WTC11 (cell line): ENCODE data around the gene TAPT1. TPM values are rescaled to one million over a fixed set of nuclear protein-coding genes. Genes with fewer than 3 reads are reported as not detected.

Experiments used
- ATAC-seq: fragments of 200-7000 bp; cut with Tn5 transposase; 2 replicates; pipeline ENCODE4 v1.10.0; 2021; ENCODE audit warnings: mild to moderate bottlenecking, moderate library complexity
- CTCF ChIA-PET: fragments of 300-600 bp; sonication (Branson Sonifier 250); formaldehyde crosslinking; loops from one replicate; lab custom pipeline; 2021; ENCODE audit warnings: antibody characterized with exemption; lab: Charles Lee
- POLR2A ChIA-PET: fragments of 350-600 bp; sonication (Branson Sonifier 250); formaldehyde crosslinking; loops from one replicate; lab custom pipeline; 2021; ENCODE audit warnings: antibody characterized with exemption; lab: Charles Lee
- DNase-seq: peaks from one replicate; pipeline ENCODE4 v3.0.0; 2021; ENCODE audit warnings: low spot score
- H3K27ac Mint-ChIP-seq: 2 replicates; pipeline ENCODE4 v1.8.0; 2021; ENCODE audit warnings: mixed read lengths
- H3K27me3 Mint-ChIP-seq: 2 replicates; pipeline ENCODE4 v1.8.0; 2021; ENCODE audit warnings: low read depth, mild to moderate bottlenecking, moderate library complexity, mixed read lengths
- H3K36me3 Mint-ChIP-seq: 2 replicates; pipeline ENCODE4 v1.8.0; 2021; ENCODE audit warnings: mixed read lengths
- H3K4me1 Mint-ChIP-seq: 2 replicates; pipeline ENCODE4 v1.8.0; 2022; ENCODE audit warnings: mixed read lengths
- H3K4me3 Mint-ChIP-seq: 2 replicates; pipeline ENCODE4 v1.8.0; 2021; ENCODE audit warnings: mild to moderate bottlenecking, moderate library complexity, mixed read lengths
- H3K9me3 Mint-ChIP-seq: 2 replicates; pipeline ENCODE4 v1.8.0; 2021; ENCODE audit warnings: mixed read lengths
- ATF1 ChIP-seq: sonication (generic); formaldehyde crosslinking; IDR thresholded peaks from 2 replicates; pipeline ENCODE4 v1.8.1; 2023; ENCODE audit warnings: mild to moderate bottlenecking, moderate library complexity, missing genetic modification reagents
- CREM ChIP-seq: sonication (generic); formaldehyde crosslinking; IDR thresholded peaks from 2 replicates; pipeline ENCODE4 v1.8.1; 2022; ENCODE audit warnings: mild to moderate bottlenecking, missing genetic modification reagents, moderate library complexity
- FOXP1 ChIP-seq: sonication (generic); formaldehyde crosslinking; IDR thresholded peaks from 2 replicates; pipeline ENCODE4 v1.8.0; 2022; ENCODE audit warnings: missing genetic modification reagents, mild to moderate bottlenecking, moderate library complexity, borderline replicate concordance
- NFYB ChIP-seq: sonication (generic); formaldehyde crosslinking; conservative IDR thresholded peaks from 2 replicates; pipeline ENCODE4 v1.8.0; 2022; ENCODE audit warnings: low read depth, missing genetic modification reagents
- RELA ChIP-seq: sonication (generic); formaldehyde crosslinking; IDR thresholded peaks from 2 replicates; pipeline ENCODE4 v1.8.1; 2022; ENCODE audit warnings: missing genetic modification reagents, mild to moderate bottlenecking, borderline replicate concordance
- SMAD4 ChIP-seq: sonication (generic); formaldehyde crosslinking; IDR thresholded peaks from 2 replicates; pipeline ENCODE4 v1.8.0; 2022; ENCODE audit warnings: mild to moderate bottlenecking, missing genetic modification reagents
- ZNF232 ChIP-seq: sonication (generic); formaldehyde crosslinking; IDR thresholded peaks from 2 replicates; pipeline ENCODE4 v1.8.0; 2022; ENCODE audit warnings: mild to moderate bottlenecking, missing genetic modification reagents
- ZNF317 ChIP-seq: sonication (generic); formaldehyde crosslinking; IDR thresholded peaks from 2 replicates; pipeline ENCODE4 v1.8.1; 2023; ENCODE audit warnings: low read depth, mild to moderate bottlenecking, moderate library complexity, missing genetic modification reagents, borderline replicate concordance
- total RNA-seq: library from RNA; stranded (reverse); gene quantifications from 3 replicates; pipeline ENCODE4 v1.2.3, GENCODE V29; 2021
- TF ChIP-seq, protein P1 (sequence below): sonication (generic); formaldehyde crosslinking; IDR thresholded peaks from 2 replicates; pipeline ENCODE4 v1.8.0; 2023; ENCODE audit warnings: missing genetic modification reagents, mild to moderate bottlenecking, borderline replicate concordance
- TF ChIP-seq, protein P2 (sequence below): sonication (generic); formaldehyde crosslinking; IDR thresholded peaks from 2 replicates; pipeline ENCODE4 v1.8.0; 2022; ENCODE audit warnings: mild to moderate bottlenecking, missing genetic modification reagents
- TF ChIP-seq, protein P3 (sequence below): sonication (generic); formaldehyde crosslinking; IDR thresholded peaks from 2 replicates; pipeline ENCODE4 v1.8.1; 2023; ENCODE audit warnings: mild to moderate bottlenecking, missing genetic modification reagents, moderate library complexity
- TF ChIP-seq, protein P4 (sequence below): fragments of 250-450 bp; sonication (Bioruptor Pico); IDR thresholded peaks from 2 replicates; pipeline ENCODE4 v1.8.0; 2021; ENCODE audit warnings: mild to moderate bottlenecking
- TF ChIP-seq, protein P5 (sequence below): fragments of 250-450 bp; sonication (Bioruptor Pico); IDR thresholded peaks from 2 replicates; pipeline ENCODE4 v1.9.0; 2021; ENCODE audit warnings: moderate library complexity, mild to moderate bottlenecking, inconsistent platforms, borderline replicate concordance
- TF ChIP-seq, protein P6 (sequence below): sonication (generic); formaldehyde crosslinking; conservative IDR thresholded peaks from 2 replicates; pipeline ENCODE4 v1.8.1; 2023; ENCODE audit warnings: mild to moderate bottlenecking, low read depth, missing genetic modification reagents, moderate library complexity

Gene TAPT1
- total RNA-seq, 1 experiment from 2014 or later: 12.4 TPM

DNA sequence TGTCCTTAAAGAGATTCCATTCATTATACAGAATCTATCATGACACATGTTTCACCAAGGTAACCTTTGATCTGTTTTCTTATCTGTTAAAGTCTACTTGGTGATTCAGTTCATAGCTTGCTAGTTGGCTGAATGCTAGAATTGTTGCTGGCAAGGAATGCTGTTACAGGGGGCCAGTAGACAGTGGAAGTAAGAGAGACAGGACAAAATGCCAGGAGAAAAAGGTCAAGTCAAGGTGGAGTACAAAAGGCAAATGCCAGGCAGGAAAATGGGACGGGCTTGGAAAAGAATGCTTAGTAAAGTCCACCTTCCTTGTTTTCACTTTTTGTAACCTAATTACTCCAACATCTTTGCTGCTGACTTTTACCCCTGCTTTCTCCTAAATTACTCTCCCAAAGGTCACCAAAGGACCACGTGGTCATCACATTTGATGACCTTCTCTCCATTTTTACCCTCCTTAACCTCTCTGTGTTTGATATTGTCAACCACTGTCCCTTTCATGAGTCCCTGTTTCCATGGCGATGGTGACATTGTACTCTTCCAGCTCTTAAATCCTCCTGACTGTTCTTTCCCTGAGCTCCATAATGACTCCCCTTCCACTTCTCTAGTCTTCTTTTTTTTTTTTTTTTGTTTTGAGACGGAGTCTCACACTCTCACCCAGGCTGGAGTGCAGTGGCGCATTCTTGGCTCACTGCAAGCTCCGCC, 24.5 kb upstream of the TAPT1 start (continued):
- TF ChIP-seq, protein P1, sequence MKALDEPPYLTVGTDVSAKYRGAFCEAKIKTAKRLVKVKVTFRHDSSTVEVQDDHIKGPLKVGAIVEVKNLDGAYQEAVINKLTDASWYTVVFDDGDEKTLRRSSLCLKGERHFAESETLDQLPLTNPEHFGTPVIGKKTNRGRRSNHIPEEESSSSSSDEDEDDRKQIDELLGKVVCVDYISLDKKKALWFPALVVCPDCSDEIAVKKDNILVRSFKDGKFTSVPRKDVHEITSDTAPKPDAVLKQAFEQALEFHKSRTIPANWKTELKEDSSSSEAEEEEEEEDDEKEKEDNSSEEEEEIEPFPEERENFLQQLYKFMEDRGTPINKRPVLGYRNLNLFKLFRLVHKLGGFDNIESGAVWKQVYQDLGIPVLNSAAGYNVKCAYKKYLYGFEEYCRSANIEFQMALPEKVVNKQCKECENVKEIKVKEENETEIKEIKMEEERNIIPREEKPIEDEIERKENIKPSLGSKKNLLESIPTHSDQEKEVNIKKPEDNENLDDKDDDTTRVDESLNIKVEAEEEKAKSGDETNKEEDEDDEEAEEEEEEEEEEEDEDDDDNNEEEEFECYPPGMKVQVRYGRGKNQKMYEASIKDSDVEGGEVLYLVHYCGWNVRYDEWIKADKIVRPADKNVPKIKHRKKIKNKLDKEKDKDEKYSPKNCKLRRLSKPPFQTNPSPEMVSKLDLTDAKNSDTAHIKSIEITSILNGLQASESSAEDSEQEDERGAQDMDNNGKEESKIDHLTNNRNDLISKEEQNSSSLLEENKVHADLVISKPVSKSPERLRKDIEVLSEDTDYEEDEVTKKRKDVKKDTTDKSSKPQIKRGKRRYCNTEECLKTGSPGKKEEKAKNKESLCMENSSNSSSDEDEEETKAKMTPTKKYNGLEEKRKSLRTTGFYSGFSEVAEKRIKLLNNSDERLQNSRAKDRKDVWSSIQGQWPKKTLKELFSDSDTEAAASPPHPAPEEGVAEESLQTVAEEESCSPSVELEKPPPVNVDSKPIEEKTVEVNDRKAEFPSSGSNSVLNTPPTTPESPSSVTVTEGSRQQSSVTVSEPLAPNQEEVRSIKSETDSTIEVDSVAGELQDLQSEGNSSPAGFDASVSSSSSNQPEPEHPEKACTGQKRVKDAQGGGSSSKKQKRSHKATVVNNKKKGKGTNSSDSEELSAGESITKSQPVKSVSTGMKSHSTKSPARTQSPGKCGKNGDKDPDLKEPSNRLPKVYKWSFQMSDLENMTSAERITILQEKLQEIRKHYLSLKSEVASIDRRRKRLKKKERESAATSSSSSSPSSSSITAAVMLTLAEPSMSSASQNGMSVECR (CRISPR knock-in tag): no peak
- TF ChIP-seq, protein P2, sequence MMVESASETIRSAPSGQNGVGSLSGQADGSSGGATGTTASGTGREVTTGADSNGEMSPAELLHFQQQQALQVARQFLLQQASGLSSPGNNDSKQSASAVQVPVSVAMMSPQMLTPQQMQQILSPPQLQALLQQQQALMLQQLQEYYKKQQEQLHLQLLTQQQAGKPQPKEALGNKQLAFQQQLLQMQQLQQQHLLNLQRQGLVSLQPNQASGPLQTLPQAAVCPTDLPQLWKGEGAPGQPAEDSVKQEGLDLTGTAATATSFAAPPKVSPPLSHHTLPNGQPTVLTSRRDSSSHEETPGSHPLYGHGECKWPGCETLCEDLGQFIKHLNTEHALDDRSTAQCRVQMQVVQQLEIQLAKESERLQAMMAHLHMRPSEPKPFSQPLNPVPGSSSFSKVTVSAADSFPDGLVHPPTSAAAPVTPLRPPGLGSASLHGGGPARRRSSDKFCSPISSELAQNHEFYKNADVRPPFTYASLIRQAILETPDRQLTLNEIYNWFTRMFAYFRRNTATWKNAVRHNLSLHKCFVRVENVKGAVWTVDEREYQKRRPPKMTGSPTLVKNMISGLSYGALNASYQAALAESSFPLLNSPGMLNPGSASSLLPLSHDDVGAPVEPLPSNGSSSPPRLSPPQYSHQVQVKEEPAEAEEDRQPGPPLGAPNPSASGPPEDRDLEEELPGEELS (CRISPR knock-in tag): no peak

DNA sequence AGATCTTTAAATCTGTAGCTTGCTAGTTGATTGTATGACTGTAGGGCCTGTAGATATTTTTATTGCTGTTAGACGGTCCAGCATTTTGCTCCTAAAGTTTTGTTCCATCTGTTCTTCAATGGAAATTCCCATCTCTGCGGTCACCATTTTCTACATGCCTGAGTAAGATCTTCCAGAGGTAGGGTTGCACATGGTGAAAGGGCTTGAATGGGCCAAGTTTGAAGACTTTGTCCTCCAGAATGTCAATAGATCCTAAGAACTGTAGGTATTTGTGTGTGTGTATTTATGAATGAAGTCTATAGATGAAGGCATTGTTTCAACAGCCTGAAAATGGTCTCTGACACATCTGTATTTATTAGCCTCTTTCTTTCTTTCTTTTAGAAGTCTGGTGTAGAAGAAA, 22.3 kb upstream of the TAPT1 start:
- 0 out of 2 replicates have a peak, but pooled peaks cover 3% of the 10 kb centered on the region for H3K9me3 Mint-ChIP-seq
- DNase-seq: no peak
- ChIA-PET CTCF (no interaction called here), POLR2A (no interaction called here)
- H3K27ac Mint-ChIP-seq: no peak overlapping the region
- no peak overlapping the region for H3K4me3 Mint-ChIP-seq
- H3K4me1 Mint-ChIP-seq: no peaks in the 10 kb centered on the region
- no peak for ATAC-seq
- peaks cover 6% of the 10 kb centered on the region for H3K36me3 Mint-ChIP-seq
- TF ChIP-seq SMAD4 (CRISPR knock-in tag): no peak
- TF ChIP-seq NFYB: no peak
- no peak for TF ChIP-seq RELA (CRISPR knock-in tag)
- TF ChIP-seq, protein P3, sequence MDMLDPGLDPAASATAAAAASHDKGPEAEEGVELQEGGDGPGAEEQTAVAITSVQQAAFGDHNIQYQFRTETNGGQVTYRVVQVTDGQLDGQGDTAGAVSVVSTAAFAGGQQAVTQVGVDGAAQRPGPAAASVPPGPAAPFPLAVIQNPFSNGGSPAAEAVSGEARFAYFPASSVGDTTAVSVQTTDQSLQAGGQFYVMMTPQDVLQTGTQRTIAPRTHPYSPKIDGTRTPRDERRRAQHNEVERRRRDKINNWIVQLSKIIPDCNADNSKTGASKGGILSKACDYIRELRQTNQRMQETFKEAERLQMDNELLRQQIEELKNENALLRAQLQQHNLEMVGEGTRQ (CRISPR knock-in tag): no peak
- TF ChIP-seq, protein P4, sequence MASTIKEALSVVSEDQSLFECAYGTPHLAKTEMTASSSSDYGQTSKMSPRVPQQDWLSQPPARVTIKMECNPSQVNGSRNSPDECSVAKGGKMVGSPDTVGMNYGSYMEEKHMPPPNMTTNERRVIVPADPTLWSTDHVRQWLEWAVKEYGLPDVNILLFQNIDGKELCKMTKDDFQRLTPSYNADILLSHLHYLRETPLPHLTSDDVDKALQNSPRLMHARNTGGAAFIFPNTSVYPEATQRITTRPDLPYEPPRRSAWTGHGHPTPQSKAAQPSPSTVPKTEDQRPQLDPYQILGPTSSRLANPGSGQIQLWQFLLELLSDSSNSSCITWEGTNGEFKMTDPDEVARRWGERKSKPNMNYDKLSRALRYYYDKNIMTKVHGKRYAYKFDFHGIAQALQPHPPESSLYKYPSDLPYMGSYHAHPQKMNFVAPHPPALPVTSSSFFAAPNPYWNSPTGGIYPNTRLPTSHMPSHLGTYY (CRISPR knock-in tag): no peak
- TF ChIP-seq ATF1 (CRISPR knock-in tag): no peak
- TF ChIP-seq CREM (CRISPR knock-in tag): no peak
- TF ChIP-seq ZNF317 (CRISPR knock-in tag): no peak
- no peak for TF ChIP-seq FOXP1
- TF ChIP-seq, protein P5, sequence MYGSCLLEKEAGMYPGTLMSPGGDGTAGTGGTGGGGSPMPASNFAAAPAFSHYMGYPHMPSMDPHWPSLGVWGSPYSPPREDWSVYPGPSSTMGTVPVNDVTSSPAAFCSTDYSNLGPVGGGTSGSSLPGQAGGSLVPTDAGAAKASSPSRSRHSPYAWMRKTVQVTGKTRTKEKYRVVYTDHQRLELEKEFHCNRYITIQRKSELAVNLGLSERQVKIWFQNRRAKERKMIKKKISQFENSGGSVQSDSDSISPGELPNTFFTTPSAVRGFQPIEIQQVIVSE (CRISPR knock-in tag): no peak
- no peak for TF ChIP-seq ZNF232
- TF ChIP-seq, protein P6, sequence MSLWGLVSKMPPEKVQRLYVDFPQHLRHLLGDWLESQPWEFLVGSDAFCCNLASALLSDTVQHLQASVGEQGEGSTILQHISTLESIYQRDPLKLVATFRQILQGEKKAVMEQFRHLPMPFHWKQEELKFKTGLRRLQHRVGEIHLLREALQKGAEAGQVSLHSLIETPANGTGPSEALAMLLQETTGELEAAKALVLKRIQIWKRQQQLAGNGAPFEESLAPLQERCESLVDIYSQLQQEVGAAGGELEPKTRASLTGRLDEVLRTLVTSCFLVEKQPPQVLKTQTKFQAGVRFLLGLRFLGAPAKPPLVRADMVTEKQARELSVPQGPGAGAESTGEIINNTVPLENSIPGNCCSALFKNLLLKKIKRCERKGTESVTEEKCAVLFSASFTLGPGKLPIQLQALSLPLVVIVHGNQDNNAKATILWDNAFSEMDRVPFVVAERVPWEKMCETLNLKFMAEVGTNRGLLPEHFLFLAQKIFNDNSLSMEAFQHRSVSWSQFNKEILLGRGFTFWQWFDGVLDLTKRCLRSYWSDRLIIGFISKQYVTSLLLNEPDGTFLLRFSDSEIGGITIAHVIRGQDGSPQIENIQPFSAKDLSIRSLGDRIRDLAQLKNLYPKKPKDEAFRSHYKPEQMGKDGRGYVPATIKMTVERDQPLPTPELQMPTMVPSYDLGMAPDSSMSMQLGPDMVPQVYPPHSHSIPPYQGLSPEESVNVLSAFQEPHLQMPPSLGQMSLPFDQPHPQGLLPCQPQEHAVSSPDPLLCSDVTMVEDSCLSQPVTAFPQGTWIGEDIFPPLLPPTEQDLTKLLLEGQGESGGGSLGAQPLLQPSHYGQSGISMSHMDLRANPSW (CRISPR knock-in tag): no peak
- H3K27me3 Mint-ChIP-seq: no peaks in the 10 kb centered on the region
